ENCODE measurements around the gene NFIX. TPM values are rescaled to one million over a fixed set of nuclear protein-coding genes. Genes with fewer than 3 reads are reported as not detected.

Gene NFIX
- total RNA-seq, 3 donors from 2014 or later (not counting 1 experiment from before 2014, with no cell fraction given) = 0.61 to 2.1 (median 1.3) TPM

DNA sequence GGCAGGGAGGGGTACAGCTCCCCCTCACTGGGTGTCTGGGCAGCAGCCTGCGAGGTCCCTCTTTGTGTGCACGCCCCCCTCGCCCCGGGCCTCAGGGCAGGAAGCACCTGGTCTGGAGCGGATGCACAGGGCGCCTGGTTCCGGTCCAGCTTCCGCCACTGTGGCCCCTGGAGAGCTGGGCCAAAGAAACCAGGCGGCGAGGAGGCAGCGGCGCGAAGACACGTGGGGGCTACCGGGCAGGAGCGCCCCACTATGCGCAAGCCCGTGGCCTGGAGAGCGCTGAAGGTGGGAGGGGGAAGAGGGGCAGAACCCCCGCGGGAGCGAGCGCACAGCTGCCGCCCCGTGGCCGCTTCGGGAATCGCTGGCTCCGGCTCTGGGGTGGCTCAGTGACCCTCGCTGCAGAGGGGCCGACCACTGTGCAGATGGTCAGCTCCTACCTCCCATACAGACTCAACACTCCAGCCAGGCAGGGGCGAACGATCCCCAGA, 109.1 kb downstream of the NFIX start:
- peak overlapping the region; percentile 49 for H3K4me3 ChIP-seq (ENCODE audit: low read length)
- Mint-ChIP-seq H3K4me3 (peak overlapping the region; percentile 93), H3K27ac (peak overlapping the region; percentile 70 to 88), H3K36me3 (no peaks in the 10 kb centered on the region), H3K27me3 (ENCODE audit: low read depth in 2 of 2) (no peaks in the 10 kb centered on the region), H3K9me3 (peaks cover 3% of the 10 kb centered on the region in 2 donors), H3K4me1 (peaks cover 10 to 43% of the 10 kb centered on the region in 2 donors)
- H3K9me3 ChIP-seq (ENCODE audit: control insufficient read depth, insufficient read depth, low read length) = no peaks in the 10 kb centered on the region
- under 1% methylated on average over 33 of the region's 33 CpGs for WGBS (ENCODE audit: insufficient coverage)
- no peaks in the 10 kb centered on the region for H3K27me3 ChIP-seq (ENCODE audit: control insufficient read depth, insufficient read depth, low read length)
- H3K27ac ChIP-seq (ENCODE audit: low read length) = peak overlapping the region; percentile 84
- DNase-seq (peak; percentile 69 to 77), ATAC-seq (peak; percentile 58 to 62 (median 60))
- H3K36me3 ChIP-seq (ENCODE audit: control insufficient read depth, insufficient read depth, low read length) = peaks cover 5% of the 10 kb centered on the region
- peaks cover 69% of the 10 kb centered on the region for H3K4me1 ChIP-seq (ENCODE audit: control insufficient read depth, insufficient read depth, low read length)
- peak; percentile 97 for TF ChIP-seq CTCF (IDR thresholded peaks at IDR 0.05)
- intact Hi-C loops (cut with micrococcal nuclease) = loop anchor here (5.0 kb wide), 2 partner anchors 48 to 317 kb away; partner anchors contain the start of genes IER2 and STX10

DNA sequence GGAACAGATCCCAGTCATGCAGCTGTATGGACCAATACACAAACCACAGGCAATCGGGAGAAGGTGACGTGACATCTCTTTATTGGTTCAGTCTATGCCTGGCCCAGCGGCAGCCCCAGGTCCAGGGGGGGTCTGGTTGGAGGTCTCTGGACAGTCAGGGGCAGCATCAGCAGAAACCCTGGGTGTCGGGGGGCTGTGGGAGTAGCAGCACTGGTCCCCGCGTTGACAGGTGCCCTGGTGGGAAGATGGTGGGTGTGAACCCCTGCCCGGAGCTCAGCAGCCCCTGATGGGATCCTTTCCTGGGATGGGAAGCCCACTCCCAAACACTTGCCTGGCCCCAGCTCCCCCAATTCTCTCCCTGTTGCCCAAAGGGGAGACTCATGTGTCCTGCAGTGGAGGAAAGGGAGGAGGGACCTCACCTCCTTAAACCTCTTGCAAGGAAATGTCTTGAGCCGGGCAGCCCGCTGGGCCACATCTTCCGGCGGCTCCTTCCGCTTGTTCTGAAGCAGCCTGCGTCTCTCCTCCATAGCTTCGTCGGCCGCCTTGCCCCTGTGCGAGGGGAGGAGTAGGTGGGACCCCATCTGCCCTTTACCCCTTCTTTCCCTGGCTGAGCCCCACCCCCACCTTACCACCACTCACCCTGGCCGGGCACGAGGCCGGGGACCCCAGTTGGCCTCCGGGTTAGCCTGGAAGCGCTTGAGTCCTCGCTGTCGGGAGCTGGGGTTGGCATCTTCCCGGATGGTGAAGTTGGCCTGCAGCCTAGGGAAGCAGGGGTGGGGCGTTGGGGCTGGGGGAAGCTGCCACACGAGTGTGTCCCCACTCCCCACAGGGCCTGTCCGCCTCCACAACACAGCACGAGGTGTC, 109.8 kb downstream of the NFIX start:
- Histone ChIP-seq H3K4me3 (ENCODE audit: low read length) (peak overlapping the region; percentile 49), H3K9me3 (ENCODE audit: control insufficient read depth, insufficient read depth, low read length) (no peaks in the 10 kb centered on the region), H3K36me3 (ENCODE audit: control insufficient read depth, insufficient read depth, low read length) (peaks cover 5% of the 10 kb centered on the region), H3K4me1 (ENCODE audit: control insufficient read depth, insufficient read depth, low read length) (peaks cover 62% of the 10 kb centered on the region), H3K27ac (ENCODE audit: low read length) (peak overlapping the region; percentile 84), H3K27me3 (ENCODE audit: control insufficient read depth, insufficient read depth, low read length) (no peaks in the 10 kb centered on the region)
- peak in 1 of 2 donors; percentile 54 for DNase-seq
- Mint-ChIP-seq H3K4me1 (peaks cover 5 to 36% of the 10 kb centered on the region in 2 donors), H3K4me3 (peak overlapping the region; percentile 93), H3K36me3 (no peaks in the 10 kb centered on the region), H3K27ac (peak overlapping the region; percentile 70 to 88), H3K9me3 (peaks cover 0 to 1% of the 10 kb centered on the region in 2 donors), H3K27me3 (ENCODE audit: low read depth in 2 of 2) (no peaks in the 10 kb centered on the region)
- 15% methylated on average over 18 of the region's 29 CpGs for WGBS (ENCODE audit: insufficient coverage)
- peak; percentile 18 to 36 (median 30) for ATAC-seq
- TF ChIP-seq CTCF (IDR thresholded peaks at IDR 0.05) = peak; percentile 59
- intact Hi-C loops (cut with micrococcal nuclease) = loop anchor here (5.0 kb wide), 2 partner anchors 47 to 318 kb away; partner anchors contain the start of genes IER2 and STX10

- Histone ChIP-seq H3K4me1 (ENCODE audit: control insufficient read depth, insufficient read depth, low read length) (peaks cover 18% of the 10 kb centered on the region), H3K27ac (ENCODE audit: low read length) (no peak overlapping the region), H3K27me3 (ENCODE audit: control insufficient read depth, insufficient read depth, low read length) (no peaks in the 10 kb centered on the region), H3K9me3 (ENCODE audit: control insufficient read depth, insufficient read depth, low read length) (no peaks in the 10 kb centered on the region), H3K4me3 (ENCODE audit: low read length) (no peak overlapping the region), H3K36me3 (ENCODE audit: control insufficient read depth, insufficient read depth, low read length) (peaks cover 8% of the 10 kb centered on the region)
- Mint-ChIP-seq H3K27me3 (ENCODE audit: low read depth in 2 of 2) (no peaks in the 10 kb centered on the region), H3K4me3 (no peak overlapping the region), H3K36me3 (no peaks in the 10 kb centered on the region), H3K4me1 (peaks cover 0 to 9% of the 10 kb centered on the region in 2 donors), H3K27ac (no peak overlapping the region), H3K9me3 (no peaks in the 10 kb centered on the region)
- ATAC-seq (no peak), DNase-seq (no peak)
- TF ChIP-seq CTCF (IDR thresholded peaks at IDR 0.05) = no peak
- intact Hi-C loops (cut with micrococcal nuclease) = no loop called here
- WGBS (ENCODE audit: insufficient coverage) = 95% methylated on average over 30 of the region's 30 CpGs
Observed at GRCh38 chr19:13109361-13110098, 114.3 kb downstream of the NFIX start.

Measured in natural killer cell (primary cell).